HG03139 (cell line): ENCODE data around the gene PDIA6.
"Not testable (repeated sequence)": the region's sequence is repeated elsewhere in the genome, so short reads cannot be mapped to it uniquely, and the experiment has no call there.

Experiments
- ATAC-seq: cut with Tn5 transposase; IDR thresholded peaks from one replicate; pipeline ENCODE4 v1.9.1; 2021; ENCODE audit not compliant: unreplicated experiment

Gene PDIA6

DNA sequence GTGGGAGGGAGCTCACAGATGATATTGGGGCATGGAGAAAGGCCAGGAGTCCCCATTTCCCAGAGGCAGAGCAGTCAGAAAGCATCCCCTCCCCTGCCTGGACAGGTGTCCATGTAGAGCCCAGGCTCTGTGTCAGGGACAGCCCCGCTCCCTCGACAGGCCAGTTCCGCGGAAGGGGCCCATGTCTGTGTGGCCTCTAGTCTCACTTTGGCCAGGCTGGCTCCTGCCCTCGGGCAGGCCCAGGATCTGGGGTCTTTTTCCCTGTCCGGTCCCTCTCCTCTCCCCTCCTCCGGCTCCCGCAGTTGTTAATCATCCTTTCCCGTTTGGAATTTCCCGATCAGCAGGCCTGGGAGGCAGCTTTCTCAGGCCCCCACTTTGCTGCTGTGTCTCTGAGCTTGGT, 20.4 kb upstream of the PDIA6 start:
- ATAC-seq = no peak

DNA sequence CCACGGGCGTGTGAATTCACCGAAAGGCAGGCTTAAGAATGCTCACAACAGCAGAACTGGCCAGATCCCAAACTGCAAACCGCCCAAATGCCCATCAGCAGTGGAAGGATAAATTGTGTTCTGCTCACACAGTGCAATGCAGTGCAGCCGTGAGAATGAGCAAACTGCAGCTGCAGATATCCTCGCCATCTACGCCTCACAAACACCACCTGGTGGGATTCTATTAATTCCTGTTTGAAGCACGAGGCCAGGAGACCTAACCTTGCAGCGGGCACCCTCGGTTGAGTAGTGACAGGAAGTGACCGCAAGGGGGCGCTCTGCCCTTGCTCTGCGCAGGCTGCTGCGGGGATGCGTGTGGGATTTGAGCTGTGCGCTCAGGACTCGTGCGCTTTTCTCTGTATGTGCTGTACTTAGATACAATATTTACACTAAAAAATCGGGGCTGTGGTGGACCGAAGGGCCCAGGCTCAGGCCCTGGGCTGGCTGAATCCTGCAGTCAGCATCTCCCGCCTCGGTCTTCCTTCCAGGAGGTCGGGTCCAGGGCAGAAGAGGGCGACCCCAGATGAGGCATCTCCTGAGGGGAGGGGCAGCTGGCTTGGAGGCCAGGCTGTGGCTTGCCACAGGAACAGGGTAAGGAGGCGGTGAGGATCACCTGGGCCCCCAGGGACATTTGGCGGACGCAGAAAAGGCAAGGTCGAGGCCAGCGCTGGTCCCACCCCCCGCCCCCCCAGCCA, 19.8 kb upstream of the PDIA6 start:
- ATAC-seq = peak; percentile 55

DNA sequence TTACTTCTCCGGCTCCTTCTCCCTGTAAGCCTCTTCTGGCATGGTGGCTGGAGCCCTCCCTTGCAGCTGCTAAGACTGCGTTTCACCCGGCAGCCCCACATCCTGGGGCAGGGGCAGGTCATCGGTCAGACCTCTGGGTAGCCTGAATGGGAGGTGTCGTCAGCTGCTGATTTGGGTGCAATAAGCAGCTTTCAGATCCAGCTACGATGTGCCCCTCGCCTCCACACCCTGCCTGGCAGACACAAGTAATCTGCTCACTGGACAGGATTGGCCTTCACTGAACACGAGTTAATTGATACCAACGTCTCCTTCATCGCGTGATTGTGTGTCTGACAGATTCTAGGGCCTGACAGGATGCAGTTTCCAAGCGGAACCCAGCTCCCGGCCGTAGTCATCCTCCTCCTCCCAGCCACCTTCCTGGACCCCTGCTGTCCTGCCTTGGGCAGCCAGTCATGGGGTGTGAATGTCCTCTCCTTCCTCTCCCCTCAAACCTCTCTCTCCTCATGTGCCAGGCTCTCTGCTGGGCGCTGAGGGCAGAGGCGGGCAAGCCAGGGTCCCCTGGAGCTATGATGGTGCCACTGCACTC, 18.9 kb upstream of the PDIA6 start:
- no peak for ATAC-seq

DNA sequence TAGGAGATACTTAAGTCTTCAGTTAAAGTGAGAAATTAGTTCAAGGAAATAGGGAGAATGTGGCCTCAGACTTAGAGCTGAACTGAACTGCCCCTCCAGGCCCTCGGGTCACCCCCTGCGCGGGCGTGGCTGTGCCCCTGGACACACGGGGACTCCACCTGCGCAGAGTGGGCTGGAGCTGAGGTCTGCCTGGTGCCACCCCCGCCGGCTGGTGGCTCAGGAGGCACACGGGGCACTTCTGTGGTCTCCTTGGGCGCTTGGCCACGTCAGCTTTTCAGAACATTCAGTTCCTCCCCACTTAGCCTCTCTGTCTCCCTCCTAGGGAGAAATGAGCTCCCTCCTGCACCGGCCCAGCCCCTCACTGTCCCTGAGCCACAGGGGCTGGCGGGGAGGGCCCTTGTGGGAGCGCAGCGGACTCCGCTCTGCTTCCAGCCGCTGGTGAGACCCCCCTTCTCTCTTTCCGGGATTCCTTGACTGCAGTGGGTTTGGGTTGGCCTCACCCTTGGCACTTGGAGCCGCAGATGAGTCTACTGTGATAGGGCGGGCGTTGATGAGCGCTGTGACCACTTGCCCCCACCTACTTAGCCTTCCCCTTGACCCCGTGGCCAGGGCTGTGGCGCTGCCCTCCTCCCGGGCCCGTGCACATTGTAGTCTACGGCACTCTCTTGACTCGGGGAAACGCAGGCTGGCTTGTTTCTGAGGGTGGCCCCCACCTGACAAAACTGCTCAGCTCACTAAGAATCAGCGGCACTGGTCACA, 18.2 kb upstream of the PDIA6 start:
- no peak for ATAC-seq

DNA sequence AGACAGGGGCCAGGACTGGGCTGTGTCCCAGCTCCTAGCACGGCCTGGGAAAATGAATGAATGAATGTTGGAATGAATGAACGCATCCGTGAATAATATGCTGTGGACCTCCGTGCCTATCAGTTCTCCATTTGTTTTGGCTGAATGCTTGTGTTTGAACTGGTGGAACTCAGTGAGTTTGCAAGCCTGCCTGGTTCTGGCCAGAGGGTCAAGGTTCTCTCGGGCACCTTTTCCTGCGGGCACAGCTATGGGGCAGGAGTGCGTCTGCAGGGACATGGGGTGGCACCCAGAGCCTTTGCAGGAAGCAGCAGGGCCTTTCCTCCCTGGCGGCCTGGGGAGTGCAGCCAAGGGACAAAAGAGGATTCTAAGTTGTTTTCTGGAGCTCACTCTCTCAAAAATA, 17.6 kb upstream of the PDIA6 start:
- no peak for ATAC-seq

DNA sequence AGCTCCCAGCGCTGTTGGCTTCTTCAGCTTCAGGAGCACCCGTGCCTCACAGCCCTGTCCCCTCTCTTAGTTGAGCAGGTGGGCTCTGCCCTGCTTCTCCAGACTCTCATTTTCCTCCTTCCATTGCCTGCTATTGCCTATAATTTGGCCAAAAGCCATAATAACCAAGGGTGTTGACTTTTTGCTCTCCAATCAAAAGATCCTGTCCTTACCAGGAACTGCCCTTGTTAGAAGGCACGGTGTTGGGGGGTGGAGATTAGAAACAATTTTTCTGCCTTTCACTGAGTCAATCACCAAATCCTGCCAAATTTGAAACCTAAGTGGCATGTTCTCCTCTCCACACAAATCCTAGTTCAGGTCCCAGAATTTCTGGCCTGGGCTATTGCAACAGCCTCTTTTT, 16.7 kb upstream of the PDIA6 start:
- ATAC-seq = no peak

DNA sequence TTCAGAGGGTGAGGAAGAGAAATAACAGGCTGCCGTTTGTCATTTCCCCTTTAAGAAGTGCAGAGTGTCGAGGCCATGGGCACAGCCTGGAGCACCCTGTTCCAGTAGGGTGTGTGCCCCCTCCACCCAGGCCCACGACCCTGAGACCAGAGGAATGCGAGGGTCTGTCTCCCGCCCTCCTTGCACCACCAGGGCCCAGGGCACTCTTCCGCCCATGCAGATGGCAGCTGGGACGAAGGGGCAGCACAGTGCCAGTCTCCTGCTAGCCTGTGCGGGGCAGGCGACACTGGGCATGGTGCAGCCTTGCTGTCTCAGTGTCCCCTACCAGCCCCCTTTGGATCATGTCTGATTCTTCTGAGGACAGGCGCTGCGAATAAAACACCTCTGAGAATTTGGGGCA, 15.8 kb upstream of the PDIA6 start:
- no peak for ATAC-seq

DNA sequence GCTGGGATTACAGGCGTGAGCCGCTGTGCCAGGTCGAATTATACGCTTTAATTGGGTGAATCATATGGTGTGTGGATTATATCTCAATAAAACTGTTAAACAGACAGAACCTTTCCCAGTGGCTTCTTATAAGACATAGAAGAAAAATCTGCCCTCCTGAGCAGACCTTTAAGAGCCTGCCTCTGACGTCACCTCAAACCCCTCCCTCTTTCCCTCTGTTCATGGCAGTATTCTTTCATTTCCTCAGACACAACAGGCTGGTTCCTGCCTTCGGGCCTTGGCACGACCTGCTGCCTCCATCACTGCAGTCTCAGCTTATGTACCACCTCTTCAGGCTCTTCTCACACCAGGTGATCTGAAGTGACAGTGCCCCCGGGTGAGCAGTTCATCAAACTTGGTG, 14.0 kb upstream of the PDIA6 start:
- ATAC-seq = no peak

DNA sequence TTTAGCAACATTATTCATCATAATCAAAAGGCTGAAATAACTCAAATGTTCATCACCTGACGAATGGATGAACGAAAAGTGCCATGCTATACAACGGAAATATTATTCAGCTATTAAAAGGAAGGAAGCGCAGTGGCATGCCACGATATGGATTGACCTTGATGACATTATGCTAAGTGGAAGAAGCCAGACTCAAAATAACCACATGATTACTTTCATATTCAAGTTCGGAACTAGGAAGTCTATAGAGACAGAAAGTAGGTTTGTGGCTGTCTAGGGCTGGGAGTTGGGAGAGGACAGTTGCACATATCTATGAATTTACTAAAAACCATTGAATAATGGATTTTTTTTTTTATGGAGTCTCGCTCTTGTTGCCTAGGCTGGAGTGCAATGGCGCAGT, 13.4 kb upstream of the PDIA6 start:
- no peak for ATAC-seq

DNA sequence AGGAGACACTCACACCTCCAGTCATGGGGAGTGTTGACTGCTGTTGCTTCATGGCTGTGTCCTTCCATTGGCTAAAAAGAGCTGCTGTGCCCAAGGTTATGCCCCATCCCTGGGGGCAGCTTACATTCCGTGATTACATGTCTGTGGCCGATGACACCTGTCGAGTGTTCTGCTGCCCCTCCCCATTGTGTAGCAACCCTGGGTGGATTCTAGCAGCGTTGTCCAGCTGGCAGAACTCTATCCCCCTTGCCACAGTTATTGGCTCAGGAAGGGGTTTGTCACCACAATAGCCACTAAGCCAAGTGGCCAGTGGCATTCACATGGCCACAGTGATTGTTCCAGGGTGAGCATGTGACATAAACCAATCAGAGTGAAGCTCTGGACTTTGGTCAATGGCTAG, 11.6 kb upstream of the PDIA6 start:
- ATAC-seq = no peak

DNA sequence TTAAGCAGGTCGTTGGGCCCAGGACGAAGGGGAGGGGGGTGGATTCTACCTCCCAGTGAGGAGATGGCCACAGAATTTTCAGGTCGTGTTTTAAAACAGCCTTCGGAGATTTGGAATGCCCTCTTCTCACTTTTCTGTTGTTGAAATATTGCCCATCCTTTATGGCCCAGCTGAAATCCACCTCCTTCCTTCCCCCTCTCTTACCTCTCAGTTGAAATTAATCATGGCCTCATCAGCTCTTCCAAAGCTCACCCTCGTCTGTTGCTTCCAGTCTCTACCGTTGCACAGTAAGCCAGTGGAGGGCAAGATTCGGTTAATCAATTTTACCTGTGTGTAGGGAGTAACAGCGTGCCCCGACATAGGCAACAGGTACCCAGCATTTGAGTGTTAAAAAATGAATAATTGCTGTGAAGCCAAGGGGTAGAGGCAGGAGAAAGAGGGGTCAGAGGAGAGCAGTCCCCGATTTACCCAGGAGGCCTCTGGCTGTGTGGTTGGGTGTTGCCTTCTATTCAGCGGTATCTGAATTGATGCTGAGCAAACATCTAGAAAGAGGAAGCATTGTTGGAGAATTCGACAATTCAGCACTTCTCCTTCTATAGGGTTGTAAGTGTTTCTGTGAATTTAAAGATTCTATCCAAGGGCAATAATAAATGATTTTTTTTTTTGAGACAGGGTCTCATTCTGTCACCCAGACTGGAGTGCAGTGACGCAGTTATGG, 8.6 kb upstream of the PDIA6 start:
- no peak for ATAC-seq

DNA sequence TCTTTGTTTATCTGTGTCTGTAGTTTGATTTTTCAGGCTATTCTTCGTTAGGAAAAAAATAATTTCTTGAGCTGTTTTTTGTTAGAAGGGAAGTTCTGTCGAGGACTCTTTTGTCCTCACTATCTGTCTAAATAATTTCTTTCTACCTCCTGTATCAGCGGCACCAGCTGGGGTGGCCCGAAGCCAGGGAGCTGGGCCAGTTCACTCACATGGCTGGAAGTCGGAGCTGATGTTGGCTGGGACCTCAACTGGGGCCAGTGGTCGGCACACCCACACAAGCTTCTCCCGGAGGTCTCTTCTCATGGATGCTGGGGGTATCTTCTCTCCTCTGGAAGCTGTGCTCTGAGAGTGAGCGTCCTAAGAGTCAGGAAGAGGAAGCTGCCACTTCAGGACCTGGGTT, 8.0 kb upstream of the PDIA6 start:
- ATAC-seq = no peak

DNA sequence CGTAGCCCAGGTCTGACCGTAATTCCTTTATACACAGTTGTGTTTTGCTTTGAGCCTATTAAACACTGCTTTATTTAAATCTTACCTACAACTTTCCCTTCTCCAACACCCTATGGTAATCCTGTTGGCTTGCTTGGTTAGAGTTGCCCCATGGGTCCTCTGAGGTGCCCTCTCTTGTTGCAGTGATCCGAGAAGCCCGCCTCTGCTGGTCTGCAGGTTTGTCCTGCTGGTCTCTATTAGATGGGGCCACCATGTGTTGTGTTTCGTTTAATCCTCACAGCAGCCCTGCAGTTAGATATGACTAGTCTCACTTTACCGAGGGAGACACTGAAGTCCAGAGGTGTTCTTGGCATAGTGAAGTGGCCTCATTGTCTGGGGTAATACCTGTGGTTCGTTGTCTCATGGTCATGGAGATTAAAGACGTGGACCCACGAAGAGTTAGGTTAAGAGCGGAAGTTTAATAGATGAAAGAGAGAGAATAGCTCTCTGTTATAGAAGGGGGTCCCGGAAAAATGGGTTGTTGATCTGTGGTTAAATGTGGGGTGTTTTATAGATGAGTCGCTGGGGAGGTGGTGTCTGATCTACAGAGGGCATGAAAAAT, 7.2 kb upstream of the PDIA6 start:
- ATAC-seq = no peak

DNA sequence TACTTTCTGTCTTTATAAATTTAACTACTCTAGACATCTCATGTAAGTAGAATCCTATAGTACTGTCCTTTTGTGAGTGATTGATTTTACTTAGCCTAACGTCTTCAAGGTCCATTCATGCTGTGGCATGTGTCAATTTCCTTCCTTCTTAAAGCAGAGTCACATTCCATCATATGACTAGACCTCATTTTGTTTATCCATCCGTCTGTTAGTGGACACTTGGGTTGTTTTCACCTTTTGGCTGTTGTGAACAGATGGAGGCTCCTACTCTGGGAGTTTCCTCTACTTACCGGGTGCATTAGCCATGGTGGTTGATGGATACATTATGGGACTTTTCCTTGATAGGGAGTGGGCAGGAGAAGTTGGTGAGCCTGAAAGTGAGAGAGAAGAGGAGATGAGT, 6.4 kb upstream of the PDIA6 start:
- ATAC-seq = no peak

DNA sequence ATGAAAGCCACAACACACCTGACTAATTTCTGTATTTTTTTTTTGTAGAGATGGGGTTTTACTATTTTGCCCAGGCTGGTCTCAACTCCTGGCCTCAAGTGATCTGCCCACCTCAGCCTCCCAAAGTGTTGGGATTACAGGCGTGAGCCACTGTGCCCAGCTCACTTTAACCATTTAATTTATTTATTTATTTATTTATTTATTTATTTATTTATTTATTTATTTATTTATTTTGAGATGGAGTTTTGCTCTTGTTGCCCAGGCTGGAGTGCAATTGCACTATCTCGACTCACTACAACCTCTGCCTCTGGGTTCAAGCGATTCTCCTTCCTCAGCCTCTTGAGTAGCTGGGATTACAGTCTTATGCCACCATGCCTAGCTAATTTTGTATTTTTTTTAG, 5.7 kb upstream of the PDIA6 start:
- not testable (repeated sequence) for ATAC-seq

DNA sequence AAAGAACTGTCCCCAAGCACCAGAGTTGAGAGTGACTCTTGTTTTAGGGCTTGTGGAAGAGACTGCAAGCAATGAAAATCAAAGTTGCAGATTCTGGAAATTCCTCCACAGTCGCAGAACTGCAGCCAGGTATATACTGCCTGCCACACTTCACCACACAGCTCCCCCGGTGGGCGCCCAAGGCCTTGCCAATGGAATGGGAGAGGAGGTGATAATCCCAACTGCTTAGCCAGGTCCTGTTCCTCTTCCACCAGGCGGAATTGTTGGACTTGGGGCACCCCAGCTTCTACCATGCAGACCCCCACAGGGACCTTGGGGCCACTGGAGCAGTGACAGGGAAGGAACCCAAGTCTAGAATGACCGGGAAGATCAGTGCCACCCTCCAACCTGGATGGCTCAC, 4.8 kb upstream of the PDIA6 start:
- ATAC-seq = no peak

DNA sequence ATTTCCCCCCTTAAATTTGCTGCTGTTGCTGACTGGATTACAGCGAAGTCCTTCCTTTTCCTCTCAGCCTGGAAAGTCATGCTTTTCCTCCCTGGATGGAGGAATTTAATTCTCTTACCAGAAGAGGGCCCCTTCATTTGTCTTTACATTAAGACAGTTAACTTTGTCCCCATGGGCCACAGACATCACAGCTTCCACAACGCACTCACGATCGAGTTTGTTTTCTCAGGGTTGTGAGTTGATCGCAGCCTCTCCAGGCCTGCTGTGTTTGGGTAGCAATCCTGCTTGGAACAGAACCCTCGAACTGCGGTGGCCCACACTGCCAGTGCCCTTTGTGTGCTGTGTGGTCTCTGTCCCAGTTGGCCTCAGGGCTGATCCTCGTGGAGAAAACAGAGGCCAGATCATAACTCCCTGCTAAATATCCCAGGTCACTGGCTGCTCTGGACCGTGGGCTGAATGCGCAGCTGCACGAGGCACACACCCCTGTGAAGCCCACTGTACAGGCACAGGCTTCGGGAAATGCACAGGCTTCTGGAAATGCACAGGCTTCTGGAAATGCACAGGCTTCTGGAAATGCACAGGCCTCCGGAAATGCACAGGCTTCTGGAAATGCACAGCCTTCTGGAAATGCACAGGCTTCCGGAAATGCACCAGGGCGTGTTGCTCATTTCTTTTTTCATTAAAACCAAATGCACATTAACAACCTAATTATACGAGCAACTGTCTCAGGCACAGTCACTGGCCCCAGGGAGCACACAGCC, 2.2 kb upstream of the PDIA6 start:
- no peak for ATAC-seq

DNA sequence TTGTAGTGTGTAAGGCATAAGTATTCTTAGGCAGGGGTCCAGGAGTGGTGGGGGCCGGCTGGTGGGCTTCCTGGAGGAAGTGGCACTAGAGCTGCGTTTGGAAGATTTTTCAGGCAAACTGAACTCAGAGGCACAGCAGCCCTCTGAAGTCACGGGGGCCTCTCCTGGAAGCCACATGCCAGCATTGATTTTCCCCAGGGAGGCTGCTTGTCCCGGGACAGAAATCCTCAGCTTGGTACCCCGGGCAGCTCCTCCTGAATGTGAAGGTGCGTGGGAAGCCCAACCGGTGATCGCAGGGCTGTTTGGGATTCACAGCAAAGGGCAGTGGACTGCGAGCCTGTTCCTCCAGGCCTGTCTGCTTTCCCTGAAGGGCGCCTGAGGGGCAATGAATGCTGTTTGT, 1.6 kb upstream of the PDIA6 start:
- no peak for ATAC-seq

DNA sequence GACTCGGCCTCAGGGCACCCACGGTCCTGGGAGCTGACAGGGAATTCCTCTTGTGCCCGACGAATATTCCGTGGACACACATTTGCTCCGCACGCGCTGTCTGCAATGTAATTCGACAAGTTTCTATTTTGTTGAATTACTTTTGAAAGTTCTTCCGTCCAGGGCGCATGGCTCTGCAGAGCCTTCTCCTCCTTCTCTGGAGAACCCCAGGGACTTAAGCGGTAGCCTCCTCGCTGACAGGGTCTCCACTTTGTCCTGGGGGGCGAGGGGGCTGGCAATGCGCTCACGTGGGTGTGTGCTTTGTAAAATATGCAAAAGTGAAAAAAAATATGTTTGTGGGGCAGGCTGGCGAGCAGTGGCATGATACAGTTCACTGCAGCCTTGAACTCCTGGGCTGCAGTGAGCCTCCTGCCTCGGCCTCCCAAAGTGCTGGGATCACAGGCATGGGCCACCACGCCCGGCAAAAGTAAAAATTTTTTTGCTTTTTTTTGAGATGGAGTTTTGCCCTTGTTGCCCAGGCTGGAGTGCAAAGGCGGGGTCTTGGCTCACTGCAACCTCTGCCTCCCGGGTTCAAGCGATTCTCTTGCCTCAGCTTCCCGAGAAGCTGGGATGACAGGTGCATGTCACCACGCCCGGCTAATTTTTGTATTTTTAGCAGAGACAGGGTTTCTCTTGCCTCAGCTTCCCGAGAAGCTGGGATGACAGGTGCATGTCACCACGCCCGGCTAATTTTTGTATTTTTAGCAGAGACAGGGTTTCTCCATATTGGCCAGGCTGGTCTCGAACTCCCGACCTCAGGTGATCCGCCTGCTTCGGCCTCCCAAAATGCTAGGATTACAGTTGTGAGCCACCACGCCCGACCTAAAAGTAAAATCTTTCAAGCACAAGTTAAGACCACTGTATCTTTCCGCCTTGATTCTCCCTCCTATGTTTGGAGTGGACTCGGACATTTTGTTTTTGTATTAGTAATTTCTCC, 866 bp upstream of the PDIA6 start:
- ATAC-seq = not testable (repeated sequence)
